GM12874 (cell line): ENCODE measurements around the gene PI4KB.

Experiments used
- TF ChIP-seq, protein P1 (sequence below): IDR thresholded peaks from 2 replicates; pipeline ENCODE4 v1.5.1; 2011; ENCODE audit warnings: low read depth, mild to moderate bottlenecking, control low read depth, low read length, moderate library complexity; ENCODE audit not compliant: insufficient read depth

PI4KB gene

DNA sequence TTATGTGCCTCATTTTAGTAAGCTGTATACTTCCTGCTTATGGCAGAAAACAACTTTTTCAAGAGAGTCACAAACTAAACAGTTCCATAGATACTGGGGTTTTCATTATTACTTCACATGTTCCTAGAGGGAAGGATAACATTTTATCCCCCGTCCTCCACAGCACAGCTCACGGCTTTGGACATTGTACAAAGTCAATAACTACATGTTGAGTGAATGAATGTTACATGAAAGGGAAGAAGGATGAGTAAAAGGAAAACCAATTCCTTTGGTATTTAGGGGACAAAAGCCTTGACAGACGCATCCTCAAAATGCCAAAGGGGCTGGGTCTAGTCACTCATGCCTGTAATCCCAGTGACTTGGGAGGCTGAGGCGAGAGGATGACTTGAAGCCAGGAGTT, 14.8 kb downstream of the PI4KB start:
- TF ChIP-seq, protein P1, sequence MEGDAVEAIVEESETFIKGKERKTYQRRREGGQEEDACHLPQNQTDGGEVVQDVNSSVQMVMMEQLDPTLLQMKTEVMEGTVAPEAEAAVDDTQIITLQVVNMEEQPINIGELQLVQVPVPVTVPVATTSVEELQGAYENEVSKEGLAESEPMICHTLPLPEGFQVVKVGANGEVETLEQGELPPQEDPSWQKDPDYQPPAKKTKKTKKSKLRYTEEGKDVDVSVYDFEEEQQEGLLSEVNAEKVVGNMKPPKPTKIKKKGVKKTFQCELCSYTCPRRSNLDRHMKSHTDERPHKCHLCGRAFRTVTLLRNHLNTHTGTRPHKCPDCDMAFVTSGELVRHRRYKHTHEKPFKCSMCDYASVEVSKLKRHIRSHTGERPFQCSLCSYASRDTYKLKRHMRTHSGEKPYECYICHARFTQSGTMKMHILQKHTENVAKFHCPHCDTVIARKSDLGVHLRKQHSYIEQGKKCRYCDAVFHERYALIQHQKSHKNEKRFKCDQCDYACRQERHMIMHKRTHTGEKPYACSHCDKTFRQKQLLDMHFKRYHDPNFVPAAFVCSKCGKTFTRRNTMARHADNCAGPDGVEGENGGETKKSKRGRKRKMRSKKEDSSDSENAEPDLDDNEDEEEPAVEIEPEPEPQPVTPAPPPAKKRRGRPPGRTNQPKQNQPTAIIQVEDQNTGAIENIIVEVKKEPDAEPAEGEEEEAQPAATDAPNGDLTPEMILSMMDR = no peak

DNA sequence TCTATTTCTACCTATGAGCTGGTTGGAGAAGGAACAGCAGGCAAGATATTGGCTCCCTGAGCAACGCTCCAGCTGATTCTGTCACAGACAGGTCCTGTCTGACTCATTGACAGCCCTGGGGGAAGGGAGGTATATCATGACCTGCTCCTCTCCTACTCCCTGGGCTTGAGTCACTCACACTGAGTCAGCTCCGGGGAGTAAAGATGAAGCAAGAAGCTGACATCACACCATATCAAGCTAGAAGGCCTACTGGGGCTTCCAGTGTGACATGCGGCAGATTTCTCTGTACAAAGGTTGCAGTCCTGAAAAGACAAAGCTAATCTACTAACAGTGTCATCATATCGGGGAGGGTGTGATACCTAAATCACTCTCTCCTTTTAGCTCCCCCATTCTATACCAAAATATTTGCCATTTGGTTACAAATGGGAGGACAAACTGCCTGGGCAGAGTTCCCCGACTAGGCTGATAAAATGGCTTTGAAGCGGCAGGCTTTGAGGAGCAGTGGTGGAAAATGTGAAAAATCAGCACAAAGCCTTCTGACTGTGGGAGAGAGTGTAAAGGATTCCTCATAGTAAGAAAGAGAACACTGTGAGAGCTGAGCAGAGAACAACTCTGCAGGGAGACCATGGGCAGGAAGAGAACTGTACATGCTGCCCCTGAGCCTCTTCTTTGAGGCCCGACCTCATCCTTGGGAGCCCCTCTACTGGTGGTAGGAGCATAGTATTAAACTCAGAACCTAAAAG, 15.5 kb downstream of the PI4KB start:
- TF ChIP-seq, protein P1 = no peak

GRCh38 chr1:151311011-151311410, 16.2 kb downstream of the PI4KB start:
- TF ChIP-seq, protein P1 = no peak

- TF ChIP-seq, protein P1 = no peak
These were observed 17.3 kb downstream of the PI4KB start for GRCh38 chr1:151309811-151310323.

GRCh38 chr1:151294742-151295462, 32.3 kb downstream of the PI4KB start:
- TF ChIP-seq, protein P1 = no peak

DNA sequence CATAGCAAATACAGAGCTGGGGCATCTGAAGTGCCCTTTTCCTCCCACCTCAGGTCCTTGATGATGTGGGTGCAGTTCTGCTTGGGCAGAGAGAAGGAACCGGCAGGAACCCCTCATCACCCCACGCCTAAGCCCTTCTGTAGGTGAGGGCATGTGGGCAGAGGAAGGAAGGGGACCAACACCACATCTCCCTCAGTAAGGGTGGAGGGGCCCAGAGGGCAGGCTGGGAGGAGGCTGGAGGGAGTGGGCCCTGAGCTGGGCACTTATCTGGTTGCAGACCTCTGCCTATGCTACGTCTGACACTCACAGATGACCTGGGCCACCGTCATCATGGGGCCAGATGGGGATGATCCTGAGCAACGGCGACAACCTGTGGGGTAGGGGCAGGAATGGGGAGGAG, 34.1 kb downstream of the PI4KB start:
- TF ChIP-seq, protein P1 = no peak

DNA sequence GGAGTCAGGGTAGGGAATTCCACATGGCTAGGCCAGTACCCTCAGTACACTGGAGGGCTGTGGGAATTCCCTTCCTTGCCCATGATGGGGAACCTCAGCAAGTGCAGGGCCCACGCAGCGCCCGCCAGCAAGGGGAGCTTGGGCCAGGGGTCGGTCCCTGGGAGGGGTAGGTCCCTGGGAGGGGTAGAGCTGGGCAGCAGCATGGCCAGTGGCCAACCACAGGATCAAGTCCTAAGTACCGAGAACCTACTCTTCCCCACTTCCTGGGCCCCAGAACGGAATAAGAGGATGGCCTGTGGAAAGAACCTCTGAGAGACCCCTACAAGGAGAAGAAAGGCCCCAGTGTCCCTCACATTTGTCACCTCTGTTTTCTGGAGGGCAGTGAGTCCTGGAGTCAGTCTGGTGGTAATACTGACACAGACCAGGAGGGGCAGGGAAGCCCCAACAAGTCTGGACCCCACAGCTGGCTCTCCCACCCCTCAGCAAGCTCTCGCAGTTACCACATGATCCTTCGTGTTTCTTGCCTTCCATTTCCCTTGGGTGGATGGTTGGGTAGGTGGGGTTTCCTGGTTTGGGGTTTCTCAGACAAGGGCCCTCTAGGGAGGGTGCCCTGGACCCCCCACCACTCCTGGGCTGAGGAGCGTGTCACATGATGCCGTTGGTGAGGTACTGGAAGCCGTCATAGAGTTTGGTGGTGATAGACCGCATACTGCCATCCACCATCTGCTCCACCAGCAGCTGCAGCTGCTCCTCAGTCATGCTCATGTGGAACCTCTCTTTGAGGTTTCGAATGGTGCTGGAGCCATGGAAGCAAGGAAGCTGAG, 34.8 kb downstream of the PI4KB start:
- TF ChIP-seq, protein P1 = no peak
